Medulla oblongata (tissue), 1 donor: ENCODE results near the gene TYW1.
"Not testable (repeated sequence)": the region's sequence is repeated elsewhere in the genome, so short reads cannot be mapped to it uniquely, and the experiment has no call there.

Experiments
- DNase-seq: peaks from one replicate; pipeline ENCODE4 v3.0.0-alpha.2; 2015; ENCODE audit errors: extremely low spot score

The TYW1 gene

GRCh38 chr7:67189801-67190465 lies 193.3 kb downstream of the TYW1 start:
- not testable (repeated sequence) for DNase-seq

GRCh38 chr7:67191002-67191720 lies 194.5 kb downstream of the TYW1 start:
- not testable (repeated sequence) for DNase-seq

- DNase-seq: not testable (repeated sequence)
These were observed 195.6 kb downstream of the TYW1 start for GRCh38 chr7:67192123-67192702.

- DNase-seq: peak; percentile 53
These were observed 196.4 kb downstream of the TYW1 start for GRCh38 chr7:67192889-67193613.

- not testable (repeated sequence) for DNase-seq
These were observed 199.5 kb downstream of the TYW1 start for GRCh38 chr7:67196176-67196575.

GRCh38 chr7:67198865-67199526 lies 202.4 kb downstream of the TYW1 start:
- DNase-seq: not testable (repeated sequence)

GRCh38 chr7:67205772-67206171 lies 209.1 kb downstream of the TYW1 start:
- not testable (repeated sequence) for DNase-seq

GRCh38 chr7:67206452-67206851 lies 209.8 kb downstream of the TYW1 start:
- no peak for DNase-seq

GRCh38 chr7:67208656-67209055 lies 212.0 kb downstream of the TYW1 start:
- DNase-seq: not testable (repeated sequence)

- DNase-seq: no peak
These were observed 212.6 kb downstream of the TYW1 start for GRCh38 chr7:67209256-67209655.

GRCh38 chr7:67210567-67210966 lies 213.9 kb downstream of the TYW1 start:
- DNase-seq: no peak

GRCh38 chr7:67211650-67212330 lies 215.2 kb downstream of the TYW1 start:
- DNase-seq: not testable (repeated sequence)

- DNase-seq: not testable (repeated sequence)
These were observed 216.4 kb downstream of the TYW1 start for GRCh38 chr7:67213038-67213437.

- DNase-seq: not testable (repeated sequence)
These were observed 226.9 kb downstream of the TYW1 start for GRCh38 chr7:67223551-67223950.

GRCh38 chr7:67226340-67226907 lies 229.8 kb downstream of the TYW1 start:
- not testable (repeated sequence) for DNase-seq

- not testable (repeated sequence) for DNase-seq
These were observed 230.3 kb downstream of the TYW1 start for GRCh38 chr7:67226967-67227366.

- DNase-seq: not testable (repeated sequence)
These were observed 232.4 kb downstream of the TYW1 start for GRCh38 chr7:67229018-67229417.

- not testable (repeated sequence) for DNase-seq
These were observed 233.4 kb downstream of the TYW1 start for GRCh38 chr7:67230029-67230428.

GRCh38 chr7:67233506-67233905 lies 236.9 kb downstream of the TYW1 start:
- DNase-seq: not testable (repeated sequence)

- not testable (repeated sequence) for DNase-seq
These were observed 239.6 kb downstream of the TYW1 start for GRCh38 chr7:67236216-67236615.

- DNase-seq: not testable (repeated sequence)
These were observed 246.2 kb downstream of the TYW1 start for GRCh38 chr7:67242871-67243270.
